ENCODE measurements around the gene CCDC8.
"Not testable (repeated sequence)": the region's sequence is repeated elsewhere in the genome, so short reads cannot be mapped to it uniquely, and the experiment has no call there.

CCDC8 gene

GRCh38 chr19:46428239-46429135, 15.1 kb upstream of the CCDC8 start, which contains the start of gene PNMA8C:
Gene PNMA8C (minus strand): TSS chr19:46428936. CDS start chr19:46428359, 577 bp downstream.
- DNase-seq (ENCODE audit: low read depth, low spot score) = peak; percentile 91

- no peak for DNase-seq (ENCODE audit: low read depth, low spot score)
Observed at GRCh38 chr19:46427518-46428045, 14.2 kb upstream of the CCDC8 start.

- DNase-seq (ENCODE audit: low read depth, low spot score) = peak; percentile 91
Observed at GRCh38 chr19:46426506-46427162, 13.3 kb upstream of the CCDC8 start.

GRCh38 chr19:46426035-46426505, 12.7 kb upstream of the CCDC8 start:
- peak; percentile 55 for DNase-seq (ENCODE audit: low read depth, low spot score)

- DNase-seq (ENCODE audit: low read depth, low spot score) = no peak
Observed at GRCh38 chr19:46423188-46423587, 9.8 kb upstream of the CCDC8 start.

- DNase-seq (ENCODE audit: low read depth, low spot score) = no peak
Observed at GRCh38 chr19:46422344-46422743, 9.0 kb upstream of the CCDC8 start.

GRCh38 chr19:46420056-46420455, 6.7 kb upstream of the CCDC8 start:
- DNase-seq (ENCODE audit: low read depth, low spot score) = no peak

GRCh38 chr19:46415804-46416709, 2.7 kb upstream of the CCDC8 start:
- peak; percentile 97 for DNase-seq (ENCODE audit: low read depth, low spot score)

GRCh38 chr19:46414899-46415298, 1.5 kb upstream of the CCDC8 start:
- not testable (repeated sequence) for DNase-seq (ENCODE audit: low read depth, low spot score)

GRCh38 chr19:46412650-46413261, 608 bp downstream of the CCDC8 start:
- DNase-seq (ENCODE audit: low read depth, low spot score) = no peak

GRCh38 chr19:46411925-46412649, 1.3 kb downstream of the CCDC8 start:
- no peak for DNase-seq (ENCODE audit: low read depth, low spot score)

GRCh38 chr19:46411088-46411924, 2.1 kb downstream of the CCDC8 start:
- no peak for DNase-seq (ENCODE audit: low read depth, low spot score)

GRCh38 chr19:46410205-46411087, 2.9 kb downstream of the CCDC8 start:
- DNase-seq (ENCODE audit: low read depth, low spot score) = no peak

- no peak for DNase-seq (ENCODE audit: low read depth, low spot score)
Observed at GRCh38 chr19:46409191-46409590, 4.2 kb downstream of the CCDC8 start.

GRCh38 chr19:46408664-46409039, 4.7 kb downstream of the CCDC8 start:
- DNase-seq (ENCODE audit: low read depth, low spot score) = peak; percentile 51

- no peak for DNase-seq (ENCODE audit: low read depth, low spot score)
Observed at GRCh38 chr19:46407856-46408663, 5.3 kb downstream of the CCDC8 start.

GRCh38 chr19:46406976-46407375, 6.4 kb downstream of the CCDC8 start:
- no peak for DNase-seq (ENCODE audit: low read depth, low spot score)
